T-helper 1 cell (primary cell): Measurements from ENCODE around the gene LANCL2.
A peak's percentile ranks its signal among the peaks of the same experiment; 100 is the strongest.

Experiments
- DNase-seq, 5 donors: peaks; one replicate each; pipeline ENCODE4 v3.0.0-alpha.2; 2012 to 2020

The LANCL2 gene

DNA sequence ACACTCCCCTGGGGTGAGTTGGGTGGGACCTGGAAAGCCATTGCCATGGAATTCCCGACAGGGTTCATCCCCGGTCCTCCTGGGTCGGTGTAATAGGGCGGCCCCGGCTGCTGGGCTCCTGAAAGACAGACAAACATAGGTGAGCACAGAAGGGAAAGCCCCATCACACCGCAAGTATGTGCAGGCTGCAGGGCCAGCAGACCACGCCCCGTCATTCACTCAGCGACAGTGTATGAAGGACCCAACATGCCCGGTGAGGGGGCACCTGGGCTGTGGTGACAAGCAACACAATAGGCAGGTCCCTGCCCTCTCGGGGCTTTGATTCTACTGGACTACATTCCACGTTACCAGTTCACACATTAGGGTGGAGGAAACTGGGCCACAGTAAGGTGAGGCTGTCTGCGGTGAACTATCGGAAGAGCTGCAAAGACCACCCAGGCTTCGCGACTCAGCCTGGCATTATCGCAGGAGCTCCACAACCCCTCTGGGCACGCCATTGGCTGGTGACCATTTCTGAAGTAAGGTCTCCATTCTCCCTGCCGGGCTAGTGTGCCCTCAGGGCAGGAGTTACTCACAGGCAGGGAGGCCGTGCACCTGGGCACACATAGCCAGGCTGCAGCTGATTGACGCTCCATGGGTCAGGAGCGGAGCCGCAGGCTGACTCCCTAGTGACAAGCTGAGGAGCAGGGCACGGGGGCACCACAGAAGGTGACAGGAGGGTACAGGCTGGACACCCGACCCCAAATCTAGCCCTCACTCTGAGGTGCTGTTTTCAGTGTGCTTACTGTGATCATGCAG lies 108.0 kb downstream of the LANCL2 start:
- no peak for DNase-seq

GRCh38 chr7:55473932-55474331 lies 108.8 kb downstream of the LANCL2 start:
- no peak for DNase-seq

DNA sequence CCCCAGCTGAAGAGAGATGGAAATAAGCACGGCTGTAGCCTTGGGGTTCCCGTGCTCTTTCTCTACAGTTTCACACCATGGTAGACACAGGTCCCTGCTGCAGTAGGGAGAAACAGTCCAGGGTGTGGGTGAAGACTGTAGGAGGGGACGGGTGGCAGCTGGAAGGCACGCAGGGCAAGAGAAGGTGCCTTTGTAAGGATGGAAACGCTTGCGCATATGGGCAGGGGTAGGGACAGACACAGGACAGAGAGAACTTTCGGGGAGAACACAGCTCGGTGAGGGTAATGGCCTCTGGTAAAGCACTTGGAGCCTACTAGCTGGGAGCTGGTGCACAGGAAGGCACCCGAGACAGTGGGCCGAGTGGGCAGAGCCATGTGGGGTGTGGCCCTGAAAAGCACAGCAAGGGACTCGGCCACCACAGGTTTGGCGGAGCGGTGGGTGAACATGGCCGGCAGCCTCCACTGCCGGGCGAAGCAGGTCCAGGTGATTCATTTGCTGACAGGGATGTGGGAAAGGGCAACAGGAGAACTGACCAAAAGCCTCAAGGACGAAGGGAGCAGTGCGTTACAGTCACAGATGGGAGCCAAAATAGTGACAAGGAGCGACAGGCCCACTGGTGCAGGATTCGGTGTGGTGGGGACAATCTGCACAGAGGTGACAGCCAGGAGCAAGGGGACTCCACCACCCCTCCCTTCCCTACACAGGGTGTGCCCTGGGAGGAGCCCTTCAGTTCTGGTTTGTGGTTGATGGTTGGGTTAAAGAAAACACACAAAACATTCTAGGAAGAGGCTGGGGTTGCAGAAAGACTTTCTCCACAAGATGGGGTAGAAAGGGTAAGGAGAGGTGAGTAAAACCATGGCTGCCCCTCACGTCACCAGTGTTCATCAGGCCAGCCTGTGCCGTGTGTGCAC lies 110.1 kb downstream of the LANCL2 start:
- peak in 1 of 5 donors; percentile 62 for DNase-seq

- DNase-seq = no peak
These were observed 111.0 kb downstream of the LANCL2 start for GRCh38 chr7:55475855-55476803.

DNA sequence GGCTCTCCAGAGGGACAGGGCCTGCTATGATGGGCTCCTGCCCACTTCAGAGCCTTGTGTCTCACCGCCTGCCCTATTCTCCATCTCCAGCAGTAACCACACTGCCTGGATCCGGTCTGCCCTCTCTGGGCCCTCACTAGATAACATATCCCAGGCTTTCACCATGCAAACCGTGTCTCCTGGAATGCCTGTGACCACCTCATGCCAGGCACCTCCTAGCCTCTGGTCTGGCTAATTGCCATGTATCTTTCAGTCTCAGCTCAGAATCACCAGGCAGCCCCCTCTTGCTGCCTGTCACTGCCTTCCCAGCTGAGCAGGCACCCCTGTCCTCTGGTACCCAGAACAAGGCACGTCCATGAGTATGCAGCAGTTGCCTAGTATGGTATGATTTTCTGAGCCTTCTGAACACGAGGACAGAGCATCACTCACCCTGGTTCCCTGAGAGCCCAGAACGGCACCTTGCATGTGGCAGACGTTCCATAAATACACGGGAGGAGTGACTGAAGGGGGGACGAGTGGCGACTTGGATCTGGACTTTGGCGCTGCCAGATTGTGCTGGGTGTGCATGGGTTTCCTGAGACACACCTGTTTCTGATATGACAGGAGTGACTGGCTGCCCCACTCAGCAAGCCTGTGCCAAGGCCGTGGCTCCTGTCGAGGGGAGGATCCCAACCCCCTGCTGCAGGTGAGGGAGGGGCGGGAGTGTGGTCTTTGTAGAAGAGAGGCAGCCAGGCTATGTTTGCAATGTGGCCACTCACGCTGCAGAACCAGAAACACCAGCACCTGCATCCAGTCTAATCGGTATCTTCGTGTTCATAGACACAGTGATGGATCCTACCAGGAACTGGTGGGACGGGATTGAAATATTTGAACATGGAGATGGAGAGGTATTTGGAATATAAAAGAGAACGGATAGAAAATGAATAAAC lies 112.0 kb downstream of the LANCL2 start:
- DNase-seq = no peak

DNA sequence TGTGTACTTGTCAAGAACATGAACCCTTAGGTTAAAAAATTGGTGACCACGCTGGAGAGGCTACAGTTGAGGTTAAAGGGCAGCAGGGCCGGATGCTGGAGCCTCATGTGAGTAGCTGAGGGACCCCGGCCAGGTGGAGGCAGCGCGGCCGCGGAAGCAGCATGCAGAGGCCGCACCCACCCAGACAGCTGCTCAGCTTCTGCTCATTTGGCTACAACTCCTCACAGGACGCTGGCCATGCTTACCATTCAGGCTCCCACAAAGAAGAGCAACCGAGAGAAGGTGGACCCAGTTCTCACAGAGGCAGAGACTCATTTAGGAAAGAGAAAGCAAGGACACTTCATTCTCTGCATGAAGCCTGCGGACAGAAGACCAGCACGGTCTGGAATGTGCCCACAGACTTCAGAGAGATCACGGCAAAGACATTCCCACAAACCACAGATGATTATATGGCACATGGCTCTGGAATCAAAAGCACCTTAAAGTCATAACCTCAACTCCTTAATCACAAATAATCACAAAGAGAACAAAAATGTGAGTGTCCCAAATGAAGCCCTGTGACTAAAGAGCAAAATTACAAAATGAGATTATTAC lies 112.7 kb downstream of the LANCL2 start:
- DNase-seq = no peak

DNA sequence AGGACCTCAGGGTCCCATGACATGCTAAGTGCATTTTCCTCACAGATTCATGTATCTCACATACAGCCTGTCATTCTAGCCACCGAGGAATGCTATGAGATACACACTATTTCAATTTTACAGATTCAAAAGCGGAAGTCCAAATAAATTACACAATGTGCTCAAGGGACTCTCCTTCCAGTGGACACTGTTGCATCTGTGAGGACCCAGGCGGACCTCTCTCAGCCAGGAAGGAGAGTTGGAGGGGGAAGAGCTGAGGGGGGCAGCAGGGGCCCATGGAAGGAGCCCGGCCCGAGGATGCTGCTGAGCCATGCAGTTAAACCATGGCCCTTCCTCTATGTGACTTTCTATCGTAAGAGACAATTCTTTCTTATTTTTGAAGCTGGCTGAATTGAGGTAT lies 113.6 kb downstream of the LANCL2 start:
- no peak for DNase-seq

GRCh38 chr7:55481155-55481554 lies 116.0 kb downstream of the LANCL2 start:
- DNase-seq = no peak

DNA sequence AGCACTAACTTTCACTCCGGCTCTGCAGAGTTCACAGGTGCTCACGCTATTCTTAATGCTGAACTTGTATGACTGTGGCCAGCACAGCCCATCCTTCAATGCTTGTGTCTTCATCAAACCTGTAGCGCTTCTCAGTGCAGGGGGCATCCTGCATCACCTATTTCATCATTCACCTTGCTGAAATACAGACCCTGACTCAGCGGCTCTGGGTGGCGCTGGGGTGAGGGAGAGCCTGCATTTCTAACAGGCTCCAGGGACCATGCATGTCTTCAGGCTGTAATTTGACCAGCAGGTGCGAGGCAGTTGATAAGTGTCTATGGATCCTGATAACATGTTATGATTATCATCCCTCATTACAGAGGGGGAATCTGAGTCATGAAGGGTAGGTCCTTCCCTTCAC lies 117.9 kb downstream of the LANCL2 start:
- no peak for DNase-seq
